NCI-H146 treated with DMSO at 0.1 percent for 48 hours (cell line): ENCODE data around the gene NDP.
"Not testable (repeated sequence)": the region's sequence is repeated elsewhere in the genome, so short reads cannot be mapped to it uniquely, and the experiment has no call there.

ENCODE experiments used
- DNase-seq: peaks from one replicate; lab custom pipeline; 2025; ENCODE audit not compliant: unreplicated experiment; lab: John Stamatoyannopoulos, UW

Gene NDP

DNA sequence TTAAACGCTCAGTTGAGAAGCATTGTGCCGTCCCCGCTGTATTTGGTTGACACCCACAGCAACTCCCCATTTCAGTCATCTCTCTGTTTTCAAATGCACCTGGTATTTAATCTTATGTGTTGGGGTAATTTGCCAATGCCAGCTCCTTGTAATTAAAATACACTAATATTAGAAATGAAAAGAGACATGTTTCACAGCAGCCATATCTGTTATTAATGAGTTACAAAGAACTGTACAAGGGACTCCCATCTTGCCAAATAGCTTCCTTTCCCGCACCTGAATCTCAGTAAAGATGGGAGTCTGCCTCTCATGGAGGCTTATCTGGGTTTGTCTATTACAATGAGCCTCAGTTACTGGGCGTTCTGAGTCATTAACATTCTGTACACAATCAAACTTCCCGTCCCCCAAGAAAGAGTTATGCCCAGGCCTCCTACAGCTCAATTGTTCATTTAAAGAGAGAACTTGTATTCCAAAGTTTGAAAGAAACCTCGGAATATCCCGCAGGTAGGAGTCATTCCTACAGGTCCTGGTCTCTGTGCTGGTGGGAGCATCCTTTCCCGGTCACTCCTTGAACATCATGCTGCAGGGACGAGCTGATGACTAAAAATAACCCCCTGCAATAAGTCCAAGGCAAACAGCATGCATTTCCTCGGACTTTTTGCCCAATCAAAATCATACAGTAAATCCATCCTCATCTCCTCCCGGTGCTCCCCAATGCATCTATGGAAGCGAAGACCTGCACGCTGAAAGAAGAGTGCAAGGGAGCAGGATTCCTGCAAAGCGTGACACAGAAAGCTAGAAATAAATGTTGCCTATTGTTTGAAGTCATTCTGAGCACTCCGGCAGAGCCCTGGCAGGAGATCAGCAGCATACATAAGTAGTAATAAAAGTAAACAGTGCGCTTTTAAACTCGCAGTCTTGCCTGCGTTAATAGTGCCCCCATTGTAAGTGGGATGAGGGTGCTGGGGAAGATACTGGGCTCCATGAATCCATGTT is 926 bp downstream of the NDP start:
- no peak for DNase-seq

DNA sequence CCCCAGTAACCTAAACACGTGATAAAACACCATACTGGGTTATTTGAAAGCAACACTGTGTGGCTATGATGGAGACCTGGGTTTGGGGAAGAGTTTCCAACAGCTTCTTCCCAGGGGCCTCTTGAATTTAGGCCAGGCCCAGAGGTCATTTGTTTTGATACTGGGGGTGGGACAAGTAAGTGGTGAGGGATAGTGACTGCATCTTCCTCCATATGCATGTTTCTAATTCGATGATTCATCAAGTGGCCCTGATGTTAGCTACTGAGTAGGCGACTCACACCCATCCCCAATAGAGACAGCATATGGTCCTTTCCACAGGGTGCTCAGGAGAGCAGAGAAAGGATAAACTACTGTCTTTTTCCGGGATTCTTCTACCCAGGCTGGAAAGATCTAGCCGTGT is 2.7 kb downstream of the NDP start:
- DNase-seq: no peak

GRCh38 chrX:43969504-43970501 is 3.4 kb downstream of the NDP start:
- no peak for DNase-seq

DNA sequence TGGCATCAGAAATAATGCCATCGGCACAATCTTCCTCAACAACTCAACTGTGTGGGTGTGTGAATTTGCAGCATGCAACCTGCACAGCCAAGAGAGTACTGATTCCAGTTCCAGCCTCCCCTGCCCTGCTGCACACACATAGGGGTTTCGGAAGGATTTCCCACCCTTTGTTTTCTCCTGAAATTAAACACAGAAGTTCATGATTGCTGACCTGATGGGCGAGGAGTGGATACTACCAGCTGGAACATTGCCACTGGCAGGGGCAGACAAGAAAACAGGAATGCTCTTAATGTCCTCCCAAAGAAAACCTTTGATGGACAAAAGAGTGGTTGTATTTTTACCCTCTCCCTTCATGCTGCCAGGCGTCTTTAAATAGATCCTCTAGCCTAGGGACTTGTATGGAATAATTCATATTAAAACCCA is 4.8 kb downstream of the NDP start:
- no peak for DNase-seq

DNA sequence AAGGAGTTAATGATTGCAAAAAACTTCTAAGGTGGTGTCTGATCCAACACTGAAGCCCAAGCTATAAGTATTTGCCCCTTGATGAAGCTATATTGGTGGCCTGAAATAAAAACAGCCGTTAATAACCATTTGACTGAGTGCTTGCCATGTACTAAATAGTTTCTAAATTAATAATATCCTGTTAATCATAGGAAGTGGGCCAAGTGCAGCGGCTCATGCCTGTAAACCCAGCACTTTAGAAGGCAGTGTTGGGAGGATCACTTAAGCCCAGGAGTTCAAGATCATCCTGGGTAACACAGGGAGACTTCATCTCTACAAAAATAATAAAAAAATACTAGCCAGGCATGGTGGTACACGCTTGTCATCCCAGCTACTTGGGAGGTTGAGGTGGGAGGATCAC is 8.3 kb downstream of the NDP start:
- no peak for DNase-seq

DNA sequence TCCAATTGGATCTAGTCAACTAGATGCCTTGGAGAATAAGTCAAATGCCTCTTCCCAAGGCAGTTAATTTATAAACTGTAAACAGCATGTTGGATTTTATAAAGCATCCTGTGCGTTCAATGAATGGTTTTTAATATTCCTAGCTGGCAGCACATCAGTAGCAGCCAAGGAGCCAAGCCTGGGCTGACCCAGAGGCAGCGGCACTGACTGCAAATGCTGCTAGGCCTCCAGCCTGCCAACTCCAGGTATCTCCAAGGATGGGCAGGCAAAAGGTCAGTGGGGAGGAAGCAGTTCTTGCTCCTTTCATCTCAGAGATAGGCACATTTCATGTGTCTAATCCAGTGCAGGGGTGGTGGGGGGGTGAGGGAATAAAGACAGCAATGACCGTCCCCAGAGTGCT is 9.5 kb downstream of the NDP start:
- DNase-seq: no peak

GRCh38 chrX:43962636-43963035 is 10.6 kb downstream of the NDP start:
- no peak for DNase-seq

- DNase-seq: no peak
Measured at GRCh38 chrX:43961699-43962098, 11.5 kb downstream of the NDP start.

DNA sequence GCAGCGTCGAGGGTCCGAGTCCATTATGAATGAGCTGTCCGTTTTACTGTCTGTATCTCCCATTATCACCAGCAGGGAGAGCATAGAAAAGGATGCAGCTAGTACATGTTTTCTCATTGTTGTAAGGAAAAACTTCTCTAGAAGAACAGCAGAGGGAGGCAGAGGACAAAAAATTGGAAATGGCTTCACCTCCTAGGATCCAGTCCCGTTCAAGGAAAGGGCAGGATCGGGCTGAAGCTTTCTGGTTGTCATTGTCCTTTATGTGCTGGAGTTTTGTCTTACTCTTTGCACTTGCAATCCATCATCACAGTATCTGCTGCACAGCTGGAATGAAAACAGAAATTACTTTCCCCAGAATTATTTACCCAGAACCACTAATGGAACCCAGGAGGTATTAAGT is 14.7 kb downstream of the NDP start:
- DNase-seq: peak; percentile 35

DNA sequence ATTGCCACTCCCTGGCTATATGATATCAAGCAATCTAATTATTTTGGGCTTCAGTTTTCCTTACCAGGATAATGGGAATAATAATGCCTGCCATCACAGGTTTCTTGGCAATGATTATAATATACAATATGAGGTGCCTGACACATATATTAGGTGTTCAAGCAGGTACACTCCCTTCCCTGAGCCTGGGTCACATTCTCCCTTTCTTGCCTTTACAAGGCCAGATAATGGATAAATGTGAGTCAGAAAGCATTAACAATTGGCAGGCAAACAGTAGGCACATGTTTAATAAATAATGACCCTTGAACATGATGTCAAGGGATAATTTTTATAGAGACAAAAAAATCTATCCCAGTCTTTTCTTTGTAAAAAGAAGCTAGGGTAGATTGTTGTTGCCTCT is 17.2 kb downstream of the NDP start:
- no peak for DNase-seq

- no peak for DNase-seq
Measured at GRCh38 chrX:43953218-43953617, 20.0 kb downstream of the NDP start.

DNA sequence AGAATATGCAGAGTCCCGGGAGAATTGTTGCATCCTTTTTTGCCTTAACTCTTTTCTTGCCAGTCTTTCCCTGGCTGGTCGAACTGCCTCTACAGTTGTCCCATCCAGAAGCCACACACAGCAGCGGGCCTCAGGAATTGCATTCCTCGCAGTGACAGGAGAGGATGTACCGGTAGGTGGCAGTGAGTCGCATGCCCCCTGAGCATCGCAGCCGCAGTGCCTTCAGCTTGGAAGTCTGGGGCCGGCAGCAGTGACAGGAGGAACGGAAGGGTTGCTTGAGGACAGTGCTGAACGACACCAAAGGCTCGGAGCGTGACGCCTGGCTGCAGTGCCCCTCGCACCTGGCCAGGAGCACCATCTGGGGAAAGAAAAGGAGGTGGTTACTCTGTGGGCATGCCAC is 23.5 kb downstream of the NDP start:
- DNase-seq: no peak

DNA sequence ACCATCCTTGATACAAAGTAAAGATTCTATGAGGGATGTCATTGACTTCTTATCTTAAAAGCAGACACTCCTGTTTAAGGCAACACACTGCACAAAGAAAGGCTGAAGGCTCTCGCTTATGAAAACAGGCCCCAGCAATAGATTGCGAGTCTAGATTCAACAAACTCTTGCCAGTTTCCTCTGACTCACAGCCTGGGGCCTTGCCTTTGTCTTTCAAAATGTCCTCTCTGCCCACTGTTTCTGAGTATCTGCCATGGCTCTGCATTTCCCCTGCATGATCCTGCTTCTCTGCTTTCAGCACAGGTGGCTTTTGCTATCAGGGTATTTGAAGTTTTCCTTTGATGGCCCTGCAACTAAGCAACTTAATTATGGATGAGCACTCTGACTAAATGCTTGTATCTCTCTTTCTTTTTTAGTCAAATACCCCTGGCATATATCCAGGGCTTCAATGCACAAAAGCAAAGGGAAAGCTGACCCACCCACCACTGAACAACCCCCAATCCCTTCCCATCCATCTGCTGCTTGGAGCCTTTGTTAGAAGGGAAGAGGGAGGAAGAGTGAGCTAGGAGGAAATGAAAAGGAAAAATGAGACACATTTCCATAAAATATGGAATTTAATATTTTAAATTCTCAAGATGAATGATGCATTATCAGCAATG is 32.2 kb downstream of the NDP start:
- DNase-seq: no peak

GRCh38 chrX:43939187-43939926 is 33.8 kb downstream of the NDP start:
- no peak for DNase-seq

DNA sequence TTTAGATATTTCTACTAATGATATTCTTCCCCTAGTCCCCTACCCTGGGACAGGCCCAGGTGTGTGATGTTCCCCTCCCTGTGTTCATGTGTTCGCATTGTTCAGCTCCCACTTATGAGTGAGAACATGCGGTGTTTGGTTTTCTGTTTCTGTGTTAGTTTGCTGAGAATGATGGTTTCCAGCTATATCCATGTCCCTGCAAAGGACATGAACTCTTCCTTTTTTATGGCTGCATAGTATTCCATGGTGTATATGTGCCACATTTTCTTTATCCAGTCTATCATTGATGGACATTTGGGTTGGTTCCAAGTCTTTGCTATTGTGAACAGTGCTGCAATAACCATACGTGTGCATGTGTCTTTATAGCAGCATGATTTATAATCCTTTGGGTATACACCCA is 51.2 kb downstream of the NDP start:
- not testable (repeated sequence) for DNase-seq

GRCh38 chrX:43910772-43911171 is 62.4 kb downstream of the NDP start:
- not testable (repeated sequence) for DNase-seq

DNA sequence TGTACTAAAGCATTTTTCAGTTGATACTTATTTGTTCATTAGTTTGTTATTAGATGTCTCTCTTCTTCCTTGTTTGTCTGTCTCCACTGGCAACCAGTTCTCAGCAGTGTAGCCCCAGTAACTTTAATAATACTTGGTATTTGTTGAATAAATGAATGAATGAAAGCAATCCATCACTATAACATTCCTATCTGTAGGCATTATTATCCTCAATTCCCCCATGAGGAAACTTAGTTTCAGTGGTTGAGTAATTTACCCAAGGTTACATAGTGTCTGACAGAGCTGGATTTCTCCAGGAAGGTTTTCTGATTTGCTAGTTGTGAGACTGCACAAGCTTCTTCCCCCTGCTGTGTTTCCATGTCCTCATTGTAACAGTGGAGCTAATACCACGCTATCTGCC is 63.2 kb downstream of the NDP start:
- no peak for DNase-seq

DNA sequence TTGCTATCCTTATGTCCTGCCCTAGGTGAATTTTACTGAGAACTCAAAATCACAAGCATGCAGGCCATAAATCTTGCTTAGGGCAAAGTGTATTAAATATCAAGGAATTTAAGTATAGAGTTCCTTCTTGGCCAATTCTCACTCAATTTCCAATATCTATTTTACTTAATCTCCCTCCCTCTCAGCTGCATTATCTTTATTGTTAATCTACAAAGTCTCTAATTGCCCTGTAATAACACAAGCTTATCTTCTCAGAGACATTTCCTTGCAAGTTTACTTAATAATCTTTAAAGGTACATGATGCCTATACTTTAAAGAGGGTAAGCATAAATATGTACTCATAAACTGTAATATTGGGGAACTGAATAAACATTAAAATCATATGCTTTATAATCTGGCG is 64.0 kb downstream of the NDP start:
- no peak for DNase-seq

- DNase-seq: no peak
Measured at GRCh38 chrX:43899878-43900815, 73.0 kb downstream of the NDP start.
